ENCODE data around the gene FNIP2. TPM values are rescaled to one million over a fixed set of nuclear protein-coding genes. Genes with fewer than 3 reads are reported as not detected.
"Not testable (repeated sequence)": the region's sequence is repeated elsewhere in the genome, so short reads cannot be mapped to it uniquely, and the experiment has no call there.

Gene FNIP2
- polyA plus RNA-seq, 6 donors from 2014 or later, result not detected

DNA sequence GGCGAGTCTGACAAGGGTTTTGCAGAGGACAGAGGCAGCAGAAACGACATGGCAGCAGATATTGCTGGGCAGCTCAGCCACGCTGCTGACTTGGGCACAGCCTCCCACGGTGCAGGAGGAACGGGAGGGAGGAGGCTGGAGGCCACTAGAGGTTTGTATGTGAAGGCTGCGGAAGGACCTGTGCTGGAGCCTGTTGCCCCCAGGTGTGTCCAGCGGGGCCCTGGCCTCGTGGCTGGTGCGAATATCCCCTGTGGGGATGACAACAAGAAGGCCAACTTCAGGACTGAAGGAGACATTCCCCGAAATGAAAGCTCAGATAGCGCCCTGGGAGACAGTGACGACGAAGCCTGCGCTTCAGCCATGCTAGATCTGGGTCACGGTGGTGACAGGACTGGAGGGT, 100.2 kb downstream of the FNIP2 start:
- ATAC-seq (ENCODE audit: low read depth in 2 of 2) (no peak), DNase-seq (no peak)
- Mint-ChIP-seq H3K9me3 (no peaks in the 10 kb centered on the region), H3K27me3 (peaks cover 24 to 46% (median 26%) of the 10 kb centered on the region in 3 donors), H3K4me1 (no peaks in the 10 kb centered on the region), H3K36me3 (no peaks in the 10 kb centered on the region), H3K27ac (no peak overlapping the region), H3K4me3 (peak overlapping the region in 1 of 8 donors; percentile 49)

DNA sequence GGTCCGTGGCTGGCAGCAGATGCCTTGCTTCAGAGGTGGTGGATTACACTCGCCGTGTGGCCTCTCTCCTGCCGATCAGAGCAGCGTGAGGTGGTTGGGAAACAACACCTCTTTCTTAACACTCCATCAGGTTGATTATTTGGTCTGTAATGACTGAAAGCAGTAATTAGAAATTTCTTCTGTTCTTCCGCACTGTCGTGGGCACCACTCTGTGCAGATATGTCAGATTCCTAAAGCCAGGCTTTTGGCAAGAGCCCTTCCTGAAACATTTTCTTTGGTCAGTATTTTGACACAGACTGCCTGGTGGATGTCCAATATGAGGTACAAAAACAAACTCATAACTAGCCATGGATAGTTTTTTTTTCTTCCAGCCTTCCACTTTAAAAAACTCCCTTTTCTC, 100.9 kb downstream of the FNIP2 start:
- ATAC-seq (ENCODE audit: low read depth in 2 of 2) (no peak), DNase-seq (no peak)
- no peaks in the 10 kb centered on the region for H3K4me1 Mint-ChIP-seq
- H3K27ac Mint-ChIP-seq, result no peak overlapping the region
- H3K4me3 Mint-ChIP-seq, result no peak overlapping the region
- no peaks in the 10 kb centered on the region for H3K36me3 Mint-ChIP-seq
- H3K9me3 Mint-ChIP-seq, result no peaks in the 10 kb centered on the region
- H3K27me3 Mint-ChIP-seq, result peaks cover 19 to 40% (median 26%) of the 10 kb centered on the region in 3 donors

DNA sequence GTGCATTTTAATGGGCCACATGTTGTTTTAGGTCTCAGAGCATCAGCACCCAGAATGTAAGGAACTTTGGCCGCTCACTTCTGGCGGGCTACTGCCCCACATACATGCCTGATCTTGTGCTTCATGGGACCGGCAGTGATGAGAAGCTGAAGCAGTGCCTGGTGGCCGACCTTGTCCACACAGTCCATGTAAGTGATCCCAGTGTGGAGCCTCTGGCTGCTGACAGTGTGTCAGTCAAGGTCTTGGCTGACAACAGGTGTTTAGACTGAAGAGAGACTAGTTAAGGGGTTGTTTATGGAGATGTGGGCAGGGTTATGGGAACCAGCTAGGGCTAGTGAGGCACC, 101.4 kb downstream of the FNIP2 start:
- no peaks in the 10 kb centered on the region for H3K36me3 Mint-ChIP-seq
- no peak for DNase-seq
- H3K27ac Mint-ChIP-seq, result peak overlapping the region in 1 of 6 donors; percentile 47
- no peak for ATAC-seq (ENCODE audit: low read depth in 2 of 2)
- H3K9me3 Mint-ChIP-seq, result no peaks in the 10 kb centered on the region
- H3K4me3 Mint-ChIP-seq, result no peak overlapping the region
- no peaks in the 10 kb centered on the region for H3K4me1 Mint-ChIP-seq
- peaks cover 18 to 36% (median 26%) of the 10 kb centered on the region in 3 donors for H3K27me3 Mint-ChIP-seq

GRCh38 chr4:158870626-158871334, 102.0 kb downstream of the FNIP2 start:
- ATAC-seq (ENCODE audit: low read depth in 2 of 2) (no peak), DNase-seq (no peak)
- no peaks in the 10 kb centered on the region for H3K36me3 Mint-ChIP-seq
- no peak overlapping the region for H3K4me3 Mint-ChIP-seq
- no peak overlapping the region for H3K27ac Mint-ChIP-seq
- peaks cover 18 to 36% (median 26%) of the 10 kb centered on the region in 3 donors for H3K27me3 Mint-ChIP-seq
- no peaks in the 10 kb centered on the region for H3K9me3 Mint-ChIP-seq
- no peaks in the 10 kb centered on the region for H3K4me1 Mint-ChIP-seq

DNA sequence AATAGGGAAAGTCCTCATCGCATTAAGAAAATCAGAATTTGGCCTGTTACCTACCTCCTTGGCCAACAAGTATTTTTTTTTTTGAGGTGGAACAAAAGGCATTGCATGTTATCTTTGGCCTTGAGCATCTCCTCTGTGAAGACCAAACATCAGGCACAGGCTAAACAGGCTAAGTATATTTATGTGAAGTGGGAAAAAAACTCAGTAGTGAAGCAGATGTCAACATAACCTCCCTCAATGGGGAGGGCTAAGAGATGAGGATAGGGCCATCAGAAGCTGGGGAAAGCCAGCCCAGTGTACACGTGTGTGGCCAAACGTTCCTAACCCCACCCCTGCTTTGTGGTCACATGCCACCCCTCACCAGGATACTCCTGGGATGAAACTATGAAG, 102.5 kb downstream of the FNIP2 start:
- H3K4me1 Mint-ChIP-seq, result no peaks in the 10 kb centered on the region
- H3K36me3 Mint-ChIP-seq, result no peaks in the 10 kb centered on the region
- DNase-seq, result no peak
- peaks cover 22 to 36% (median 26%) of the 10 kb centered on the region in 3 donors for H3K27me3 Mint-ChIP-seq
- no peak for ATAC-seq (ENCODE audit: low read depth in 2 of 2)
- H3K9me3 Mint-ChIP-seq, result no peaks in the 10 kb centered on the region
- H3K27ac Mint-ChIP-seq, result no peak overlapping the region
- no peak overlapping the region for H3K4me3 Mint-ChIP-seq

- Mint-ChIP-seq H3K9me3 (peaks cover 0 to 1% (median 0%) of the 10 kb centered on the region in 7 donors), H3K27me3 (peaks cover 22 to 34% (median 22%) of the 10 kb centered on the region in 3 donors), H3K27ac (no peak overlapping the region), H3K4me3 (no peak overlapping the region), H3K4me1 (no peaks in the 10 kb centered on the region), H3K36me3 (no peaks in the 10 kb centered on the region)
- ATAC-seq (ENCODE audit: low read depth in 2 of 2) (no peak), DNase-seq (no peak)
Observed at GRCh38 chr4:158873795-158874401, 105.1 kb downstream of the FNIP2 start.

- Mint-ChIP-seq H3K4me1 (no peaks in the 10 kb centered on the region), H3K9me3 (peaks cover 0 to 5% (median under 1%) of the 10 kb centered on the region in 7 donors), H3K27ac (no peak overlapping the region), H3K36me3 (no peaks in the 10 kb centered on the region), H3K4me3 (no peak overlapping the region), H3K27me3 (peaks cover 18 to 25% (median 24%) of the 10 kb centered on the region in 3 donors)
- ATAC-seq (ENCODE audit: low read depth in 2 of 2) (no peak), DNase-seq (no peak)
Observed at GRCh38 chr4:158875026-158875425, 106.2 kb downstream of the FNIP2 start.

DNA sequence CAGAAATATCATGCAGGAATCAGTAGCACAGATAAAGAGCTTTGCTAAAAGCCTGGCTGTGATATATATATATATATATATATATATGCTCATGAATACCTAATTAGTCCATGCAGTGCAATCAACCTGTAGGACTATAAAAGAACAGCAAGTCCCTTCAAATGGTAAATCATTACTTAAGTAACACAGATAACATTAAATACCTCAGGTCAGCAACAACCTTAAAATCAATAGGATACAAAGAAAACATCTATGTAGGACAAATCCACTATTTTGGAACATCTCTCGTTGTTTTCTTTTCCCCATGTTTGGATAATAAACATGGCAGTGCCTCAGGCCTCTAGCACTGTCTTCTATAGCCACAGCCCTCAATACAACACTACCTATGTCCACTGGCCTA, 106.6 kb downstream of the FNIP2 start:
- Mint-ChIP-seq H3K36me3 (no peaks in the 10 kb centered on the region), H3K4me3 (no peak overlapping the region), H3K4me1 (no peaks in the 10 kb centered on the region), H3K9me3 (peaks cover 0 to 5% (median 3%) of the 10 kb centered on the region in 7 donors), H3K27me3 (peaks cover 14 to 23% (median 21%) of the 10 kb centered on the region in 3 donors), H3K27ac (no peak overlapping the region)
- no peak for DNase-seq
- ATAC-seq (ENCODE audit: low read depth in 2 of 2), result no peak

- Mint-ChIP-seq H3K36me3 (no peaks in the 10 kb centered on the region), H3K27me3 (peaks cover 8 to 19% (median 16%) of the 10 kb centered on the region in 3 donors), H3K4me3 (no peak overlapping the region), H3K4me1 (no peaks in the 10 kb centered on the region), H3K9me3 (peaks cover 0 to 5% (median 4%) of the 10 kb centered on the region in 7 donors), H3K27ac (no peak overlapping the region)
- DNase-seq (no peak), ATAC-seq (ENCODE audit: low read depth in 2 of 2) (no peak)
Observed at GRCh38 chr4:158877069-158877468, 108.2 kb downstream of the FNIP2 start.

- not testable (repeated sequence) for H3K9me3 Mint-ChIP-seq; H3K36me3 Mint-ChIP-seq; ATAC-seq (ENCODE audit: low read depth in 2 of 2); H3K4me1 Mint-ChIP-seq; H3K4me3 Mint-ChIP-seq; DNase-seq; H3K27ac Mint-ChIP-seq
- peaks cover 7 to 15% (median 9%) of the 10 kb centered on the region in 3 donors for H3K27me3 Mint-ChIP-seq
Observed at GRCh38 chr4:158882142-158882541, 113.3 kb downstream of the FNIP2 start.

DNA sequence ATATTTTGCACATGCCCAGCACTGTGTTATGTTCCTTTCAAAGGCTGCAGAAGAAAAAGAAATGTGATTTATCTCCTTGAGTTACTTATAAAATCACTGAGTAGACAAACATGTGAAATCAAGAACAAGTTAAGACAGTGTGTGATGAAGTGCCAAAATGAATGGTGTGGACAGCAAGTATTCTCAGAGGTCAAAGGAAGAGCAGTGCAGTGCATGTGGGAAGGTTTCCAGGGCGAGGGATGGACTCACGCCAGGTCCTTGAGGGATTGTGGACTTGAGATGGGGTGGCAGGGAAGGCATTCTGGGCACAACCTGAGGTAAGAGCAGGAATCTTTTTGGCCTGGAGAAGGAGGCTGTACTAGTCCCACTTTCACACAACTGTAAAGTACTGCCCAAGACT, 115.5 kb downstream of the FNIP2 start:
- peaks cover 0 to 5% (median 5%) of the 10 kb centered on the region in 3 donors for H3K27me3 Mint-ChIP-seq
- no peaks in the 10 kb centered on the region for H3K4me1 Mint-ChIP-seq
- no peak for ATAC-seq (ENCODE audit: low read depth in 2 of 2)
- H3K9me3 Mint-ChIP-seq, result peaks cover under 1 to 9% (median 4%) of the 10 kb centered on the region in 7 donors
- H3K4me3 Mint-ChIP-seq, result no peak overlapping the region
- no peaks in the 10 kb centered on the region for H3K36me3 Mint-ChIP-seq
- peak overlapping the region in 1 of 6 donors; percentile 51 for H3K27ac Mint-ChIP-seq
- DNase-seq, result no peak

DNA sequence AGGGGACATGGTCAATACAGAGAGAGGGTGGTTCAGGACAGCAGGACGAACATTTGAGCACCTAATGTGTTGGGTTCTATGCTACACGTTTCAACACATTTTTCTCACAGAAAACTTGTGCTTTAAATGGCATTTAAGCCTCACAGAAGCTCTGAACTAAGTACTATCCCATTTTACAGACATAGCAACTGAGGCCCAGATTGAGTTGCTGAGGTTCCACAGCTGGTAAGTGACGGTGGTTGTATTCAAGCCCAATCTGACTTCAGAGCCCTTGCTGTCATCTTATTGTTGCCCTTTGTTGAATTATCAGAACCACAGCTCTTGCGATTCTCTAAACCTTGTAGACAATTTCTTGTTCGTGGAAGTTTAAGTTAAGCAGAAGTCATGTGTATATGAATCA, 116.7 kb downstream of the FNIP2 start:
- no peak overlapping the region for H3K27ac Mint-ChIP-seq
- no peak overlapping the region for H3K4me3 Mint-ChIP-seq
- DNase-seq (no peak), ATAC-seq (ENCODE audit: low read depth in 2 of 2) (no peak)
- peaks cover 0 to 5% (median 4%) of the 10 kb centered on the region in 3 donors for H3K27me3 Mint-ChIP-seq
- H3K36me3 Mint-ChIP-seq, result no peaks in the 10 kb centered on the region
- peaks cover 0 to 6% (median 4%) of the 10 kb centered on the region in 7 donors for H3K9me3 Mint-ChIP-seq
- H3K4me1 Mint-ChIP-seq, result no peaks in the 10 kb centered on the region

DNA sequence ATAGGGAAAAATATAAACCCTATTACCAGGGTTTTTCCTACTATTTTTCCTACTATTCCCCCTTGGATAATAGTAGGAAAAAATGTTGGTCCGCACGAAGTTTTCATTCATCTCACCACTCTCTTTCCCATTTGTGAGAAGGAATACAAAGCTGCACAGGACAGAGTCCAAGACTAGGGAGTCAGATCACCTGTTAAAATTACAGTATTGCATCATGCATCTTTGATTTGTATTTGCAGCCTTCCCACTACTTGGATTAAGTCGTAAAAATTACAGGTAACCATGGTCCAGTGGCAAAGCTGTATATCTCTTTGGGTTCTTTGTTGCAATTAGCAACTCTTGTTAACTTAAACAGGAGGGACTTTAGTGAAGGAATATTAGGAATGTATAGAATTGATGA, 121.5 kb downstream of the FNIP2 start:
- DNase-seq (no peak), ATAC-seq (ENCODE audit: low read depth in 2 of 2) (no peak)
- H3K27ac Mint-ChIP-seq, result no peak overlapping the region
- H3K4me1 Mint-ChIP-seq, result no peaks in the 10 kb centered on the region
- no peaks in the 10 kb centered on the region for H3K36me3 Mint-ChIP-seq
- no peak overlapping the region for H3K4me3 Mint-ChIP-seq
- no peaks in the 10 kb centered on the region for H3K27me3 Mint-ChIP-seq
- H3K9me3 Mint-ChIP-seq, result no peaks in the 10 kb centered on the region

DNA sequence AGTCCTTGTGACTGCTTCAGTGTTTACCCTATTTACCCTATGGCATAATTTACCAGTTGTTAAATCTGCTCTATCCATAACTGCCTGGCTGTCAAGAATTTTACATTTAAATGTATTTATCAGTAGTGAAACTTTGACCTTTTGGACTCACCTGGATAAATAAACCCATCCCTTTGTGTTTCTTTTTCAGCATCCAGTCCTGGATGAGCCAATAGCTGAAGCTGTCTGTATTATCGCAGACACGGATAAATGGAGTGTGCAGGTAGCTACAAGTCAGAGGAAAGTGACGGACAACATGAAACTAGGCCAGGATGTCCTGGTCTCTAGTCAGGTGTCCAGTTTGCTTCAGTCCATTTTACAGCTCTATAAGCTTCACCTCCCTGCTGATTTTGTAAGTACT, 122.4 kb downstream of the FNIP2 start:
- ATAC-seq (ENCODE audit: low read depth in 2 of 2) (no peak), DNase-seq (no peak)
- H3K9me3 Mint-ChIP-seq, result no peaks in the 10 kb centered on the region
- no peaks in the 10 kb centered on the region for H3K4me1 Mint-ChIP-seq
- no peak overlapping the region for H3K4me3 Mint-ChIP-seq
- no peak overlapping the region for H3K27ac Mint-ChIP-seq
- no peaks in the 10 kb centered on the region for H3K36me3 Mint-ChIP-seq
- no peaks in the 10 kb centered on the region for H3K27me3 Mint-ChIP-seq

All from naive B cell (primary cell).